HepG2 (cell line): ENCODE results near the gene ORC6. TPM values are rescaled to one million over a fixed set of nuclear protein-coding genes. Genes with fewer than 3 reads are reported as not detected.

ENCODE experiments used
- ARID2 ChIP-seq: sonication (generic); formaldehyde crosslinking; IDR thresholded peaks from 2 replicates; pipeline ENCODE4 v1.8.1; 2022; ENCODE audit warnings: mild to moderate bottlenecking, missing genetic modification reagents, borderline replicate concordance
- CHD4 ChIP-seq: fragments of 200-600 bp; sonication (generic); IDR thresholded peaks from 2 replicates; pipeline ENCODE4 v1.7.0; 2017; ENCODE audit warnings: mild to moderate bottlenecking, low read length, borderline replicate concordance
- CSRNP1 ChIP-seq: sonication (generic); formaldehyde crosslinking; IDR thresholded peaks from 2 replicates; pipeline ENCODE4 v1.8.1; 2023; ENCODE audit warnings: mild to moderate bottlenecking, missing genetic modification reagents
- FOSL2 ChIP-seq: sonication (generic); formaldehyde crosslinking; IDR thresholded peaks from 2 replicates; pipeline ENCODE4 v1.4.0; 2020; ENCODE audit warnings: missing genetic modification reagents
- GLMP ChIP-seq: sonication (generic); formaldehyde crosslinking; IDR thresholded peaks from 2 replicates; pipeline ENCODE4 v1.9.0; 2021; ENCODE audit warnings: missing genetic modification reagents, mild to moderate bottlenecking, borderline replicate concordance
- HNRNPL ChIP-seq: fragments of 200-400 bp; formaldehyde crosslinking; IDR thresholded peaks from 2 replicates; pipeline ENCODE4 v1.6.1; 2017; ENCODE audit warnings: mild to moderate bottlenecking, low read depth, low read length
- KDM5A ChIP-seq: fragments of 200-600 bp; sonication (generic); IDR thresholded peaks from 2 replicates; pipeline ENCODE4 v1.7.0; 2018; ENCODE audit warnings: antibody characterized with exemption, mild to moderate bottlenecking, low read length, borderline replicate concordance
- LBX2 ChIP-seq: sonication (generic); formaldehyde crosslinking; IDR thresholded peaks from 2 replicates; pipeline ENCODE4 v1.5.0; 2020; ENCODE audit warnings: missing genetic modification reagents, mild to moderate bottlenecking, borderline replicate concordance
- NRL ChIP-seq: sonication (generic); formaldehyde crosslinking; IDR thresholded peaks from 2 replicates; pipeline ENCODE4 v1.5.0; 2020; ENCODE audit warnings: missing genetic modification reagents, mild to moderate bottlenecking, moderate library complexity, borderline replicate concordance
- RBM22 ChIP-seq: fragments of 200-400 bp; formaldehyde crosslinking; optimal IDR thresholded peaks from 2 replicates; pipeline ENCODE3; 2017; ENCODE audit warnings: mild to moderate bottlenecking, low read length, moderate library complexity
- REPIN1 ChIP-seq: sonication (generic); formaldehyde crosslinking; IDR thresholded peaks from 2 replicates; pipeline ENCODE4 v1.8.0; 2022; ENCODE audit warnings: missing genetic modification reagents, low read depth, mild to moderate bottlenecking, borderline replicate concordance
- RFXAP ChIP-seq: sonication (generic); formaldehyde crosslinking; IDR thresholded peaks from 2 replicates; pipeline ENCODE4 v1.4.0; 2020; ENCODE audit warnings: missing genetic modification reagents, borderline replicate concordance
- SKI ChIP-seq: fragments of 450-650 bp; IDR thresholded peaks from one replicate; pipeline ENCODE4 v1.6.1; 2018; ENCODE audit warnings: mild to moderate bottlenecking; ENCODE audit not compliant: partially characterized antibody
- SRSF9 ChIP-seq: fragments of 200-400 bp; formaldehyde crosslinking; IDR thresholded peaks from 2 replicates; pipeline ENCODE4 v1.6.1; 2018; ENCODE audit warnings: borderline replicate concordance, mild to moderate bottlenecking, low read depth, low read length; ENCODE audit not compliant: insufficient read depth, poor library complexity, severe bottlenecking
- ZBTB1 ChIP-seq: sonication (generic); formaldehyde crosslinking; IDR thresholded peaks from 2 replicates; pipeline ENCODE4 v1.4.0; 2020; ENCODE audit warnings: missing genetic modification reagents, borderline replicate concordance
- ZNF17 ChIP-seq: sonication (generic); formaldehyde crosslinking; IDR thresholded peaks from 2 replicates; pipeline ENCODE4 v1.5.0; 2020; ENCODE audit warnings: mild to moderate bottlenecking, missing genetic modification reagents
- ZNF225 ChIP-seq: sonication (generic); formaldehyde crosslinking; IDR thresholded peaks from 2 replicates; pipeline ENCODE4 v1.4.0; 2020; ENCODE audit warnings: mild to moderate bottlenecking, missing genetic modification reagents
- ZNF354B ChIP-seq: sonication (generic); formaldehyde crosslinking; IDR thresholded peaks from 2 replicates; pipeline ENCODE4 v1.8.0; 2022; ENCODE audit warnings: mild to moderate bottlenecking, missing genetic modification reagents
- ZNF382 ChIP-seq: sonication (generic); formaldehyde crosslinking; IDR thresholded peaks from 2 replicates; pipeline ENCODE4 v1.5.0; 2020; ENCODE audit warnings: missing genetic modification reagents, mild to moderate bottlenecking, borderline replicate concordance
- ZNF460 ChIP-seq: sonication (generic); formaldehyde crosslinking; IDR thresholded peaks from 2 replicates; pipeline ENCODE4 v1.5.1; 2020; ENCODE audit warnings: missing genetic modification reagents, mild to moderate bottlenecking, borderline replicate concordance
- ZNF484 ChIP-seq: sonication (generic); formaldehyde crosslinking; IDR thresholded peaks from 2 replicates; pipeline ENCODE4 v1.5.1; 2020; ENCODE audit warnings: mild to moderate bottlenecking, low read depth, missing genetic modification reagents, borderline replicate concordance
- ZNF503 ChIP-seq: sonication (generic); formaldehyde crosslinking; IDR thresholded peaks from 2 replicates; pipeline ENCODE4 v1.4.0; 2020; ENCODE audit warnings: missing genetic modification reagents
- ZNF816 ChIP-seq: sonication (generic); formaldehyde crosslinking; IDR thresholded peaks from 2 replicates; pipeline ENCODE4 v1.8.0; 2022; ENCODE audit warnings: missing genetic modification reagents, mild to moderate bottlenecking, borderline replicate concordance
- polyA plus RNA-seq, 8 experiments: library from polyadenylated mRNA; depleted of rRNA in 3 of 8; stranded (reverse) in 7 of 8; unstranded in 1 of 8; fragments of >200 nt; fragmentation: Illumina TruSeq in 4 of 8; extraction: Trizol in 4 of 8; gene quantifications; 2 replicates each; pipeline versions ENCODE4 v1.2.1 to v1.2.3, GENCODE V29; 2011 to 2016; ENCODE audit warnings: low read depth in 4 of 8, missing spikeins in 1 of 8, mixed read lengths in 1 of 8; ENCODE audit not compliant: insufficient read depth in 1 of 8
- total RNA-seq, 5 experiments: library from RNA; depleted of rRNA; stranded (reverse); fragments of >200 nt; fragmentation: Illumina TruSeq; extraction: Trizol; gene quantifications; 2 replicates each; pipeline ENCODE4 v1.2.3, GENCODE V29; 2016; ENCODE audit warnings: low read depth in 1 of 5

The ORC6 gene
- total and polyA plus RNA-seq, 2 of the 13 experiments (the other 11 are each of a cell fraction or from before 2014, with no cell fraction given): 34.2 to 69.8 TPM

GRCh38 chr16:46689365-46690280 is at the start of gene ORC6 (continued):
- TF ChIP-seq ZNF503 (0 out of 2 replicates have a peak, but pooled peaks have one; percentile 11), RBM22 (no peak), REPIN1 (no peak; the same call in 1 of the 2 replicates), KDM5A (peak; percentile 84), ZNF382 (CRISPR knock-in tag) (no peak), ZNF354B (CRISPR knock-in tag) (no peak; the same call in 1 of the 2 replicates), ZNF225 (CRISPR knock-in tag) (no peak), GLMP (no peak), CSRNP1 (peak; percentile 91), ZNF484 (CRISPR knock-in tag) (no peak), ZNF460 (no peak), ZNF816 (CRISPR knock-in tag) (0 out of 2 replicates have a peak, but pooled peaks have one; percentile 67), SKI (no peak), CHD4 (no peak; the same call in 1 of the 2 replicates), FOSL2 (CRISPR knock-in tag) (no peak), ARID2 (CRISPR knock-in tag) (peak; percentile 62; the same call in 1 of the 2 replicates), NRL (CRISPR knock-in tag) (peak; percentile 28; the same call in 1 of the 2 replicates), LBX2 (CRISPR knock-in tag) (no peak), RFXAP (no peak; the same call in none of the 2 replicates), ZNF17 (CRISPR knock-in tag) (no peak), ZBTB1 (no peak), HNRNPL (0 out of 2 replicates have a peak, but pooled peaks have one; percentile 7), SRSF9 (no peak)
